GM23248 (cell line): ENCODE data around the gene PAM. TPM values are rescaled to one million over a fixed set of nuclear protein-coding genes. Genes with fewer than 3 reads are reported as not detected.

Experiments used
- DNase-seq: peaks from one replicate; pipeline ENCODE4 v3.0.0-alpha.2; 2015
- H2AFZ ChIP-seq: fragments of 200-600 bp; sonication (generic); 2 replicates; pipeline ENCODE4 v1.6.1; 2016; ENCODE audit warnings: antibody characterized with exemption
- H3F3A ChIP-seq: fragments of 200-600 bp; sonication (generic); 2 replicates; pipeline ENCODE4 v1.6.1; 2016; ENCODE audit warnings: mild to moderate bottlenecking, antibody characterized with exemption, mixed run types; ENCODE audit not compliant: insufficient read depth
- H3K27ac ChIP-seq: fragments of 200-600 bp; sonication (generic); 2 replicates; pipeline ENCODE4 v1.5.1; 2016; ENCODE audit warnings: mild to moderate bottlenecking
- H3K27me3 ChIP-seq: fragments of 200-600 bp; sonication (generic); replicated peaks from 2 replicates; pipeline ENCODE4 v1.6.1; 2016; ENCODE audit warnings: mild to moderate bottlenecking; ENCODE audit not compliant: insufficient read depth
- H3K36me3 ChIP-seq: fragments of 200-600 bp; sonication (generic); 2 replicates; pipeline ENCODE4 v1.6.1; 2016; ENCODE audit warnings: low read depth, mild to moderate bottlenecking
- H3K4me1 ChIP-seq: fragments of 200-600 bp; sonication (generic); 2 replicates; pipeline ENCODE4 v1.6.1; 2016; ENCODE audit warnings: mild to moderate bottlenecking; ENCODE audit not compliant: insufficient read depth
- H3K4me2 ChIP-seq: fragments of 200-600 bp; sonication (generic); one replicate; pipeline ENCODE4 v1.6.1; 2016; ENCODE audit warnings: mild to moderate bottlenecking; ENCODE audit not compliant: unreplicated experiment
- H3K4me3 ChIP-seq: fragments of 200-600 bp; sonication (generic); 2 replicates; pipeline ENCODE4 v1.5.1; 2016; ENCODE audit warnings: mild to moderate bottlenecking
- H3K79me2 ChIP-seq: fragments of 200-600 bp; sonication (generic); 2 replicates; pipeline ENCODE4 v1.6.1; 2016; ENCODE audit warnings: mild to moderate bottlenecking; ENCODE audit not compliant: insufficient read depth
- H3K9ac ChIP-seq: fragments of 200-600 bp; sonication (generic); 2 replicates; pipeline ENCODE4 v1.6.1; 2016; ENCODE audit warnings: mild to moderate bottlenecking
- H3K9me2 ChIP-seq: fragments of 200-600 bp; sonication (generic); 2 replicates; pipeline ENCODE4 v1.6.1; 2016; ENCODE audit warnings: mixed run types, mild to moderate bottlenecking, moderate library complexity; ENCODE audit not compliant: insufficient read depth
- H3K9me3 ChIP-seq: fragments of 200-600 bp; sonication (generic); one replicate; pipeline ENCODE4 v1.6.1; 2017; ENCODE audit warnings: low read depth
- H4K20me1 ChIP-seq: fragments of 200-600 bp; sonication (generic); 2 replicates; pipeline ENCODE4 v1.6.0; 2016; ENCODE audit not compliant: insufficient read depth
- EZH2 ChIP-seq: fragments of 200-600 bp; sonication (generic); IDR thresholded peaks from 2 replicates; pipeline ENCODE4 v1.6.1; 2018; ENCODE audit warnings: antibody characterized with exemption, mild to moderate bottlenecking; ENCODE audit not compliant: insufficient read depth, poor library complexity, severe bottlenecking
- EZH2phosphoT487 ChIP-seq: fragments of 200-600 bp; sonication (generic); IDR thresholded peaks from 2 replicates; pipeline ENCODE4 v1.6.1; 2018; ENCODE audit warnings: antibody characterized with exemption, moderate library complexity, mild to moderate bottlenecking, low read depth; ENCODE audit not compliant: insufficient read depth
- WGBS, 2 experiments: methylation state at CpG; one replicate each; pipeline ENCODE4 v1.1.6; 2015 to 2017; ENCODE audit warnings: low lambda C conversion rate in 2 of 2, low coverage in 1 of 2; ENCODE audit errors: missing lambda C conversion rate in 2 of 2; 5-methylcytosine and 5-hydroxymethylcytosine counted together
- in situ Hi-C: fragments of 300-500 bp; cut with MboI; formaldehyde crosslinking; loops from 2 replicates; pipeline ENCODE4 v1.15.0; 2020
- polyA plus RNA-seq: library from polyadenylated mRNA; unstranded; fragments of >200 nt; fragmentation: Nextera tagmentation; extraction: Ambion mirVana; gene quantifications from 2 replicates; pipeline ENCODE4 v1.2.1, GENCODE V29; 2016
- total RNA-seq: library from RNA; depleted of rRNA; stranded (reverse); fragments of >200 nt; shearing (Covaris generic); gene quantifications from 2 replicates; pipeline ENCODE4 v1.2.3, GENCODE V29; 2014

PAM gene
- total and polyA plus RNA-seq, 2 experiments from 2014 or later: 429 to 499 TPM

- Histone ChIP-seq H2AFZ (no peak overlapping the region), H3K4me1 (peaks cover 23% of the 10 kb centered on the region), H4K20me1 (peaks cover 13% of the 10 kb centered on the region; the same call in 1 of the 2 replicates), H3F3A (peaks cover 8% of the 10 kb centered on the region; the same call in 1 of the 2 replicates), H3K9me2 (no peaks in the 10 kb centered on the region), H3K27me3 (no peaks in the 10 kb centered on the region), H3K9me3 (no peaks in the 10 kb centered on the region), H3K27ac (no peak overlapping the region), H3K9ac (no peak overlapping the region), H3K4me3 (no peak overlapping the region), H3K4me2 (no peak overlapping the region), H3K79me2 (peaks cover 66% of the 10 kb centered on the region), H3K36me3 (no peaks in the 10 kb centered on the region)
- WGBS, 2 experiments: 95 to 100% methylated on average over 4 of the region's 4 CpGs
- no peak for DNase-seq
- TF ChIP-seq EZH2phosphoT487 (no peak), EZH2 (no peak)
- in situ Hi-C loops: no loop called here
These were observed 60.0 kb downstream of the PAM start for GRCh38 chr5:102815084-102815483.

DNA sequence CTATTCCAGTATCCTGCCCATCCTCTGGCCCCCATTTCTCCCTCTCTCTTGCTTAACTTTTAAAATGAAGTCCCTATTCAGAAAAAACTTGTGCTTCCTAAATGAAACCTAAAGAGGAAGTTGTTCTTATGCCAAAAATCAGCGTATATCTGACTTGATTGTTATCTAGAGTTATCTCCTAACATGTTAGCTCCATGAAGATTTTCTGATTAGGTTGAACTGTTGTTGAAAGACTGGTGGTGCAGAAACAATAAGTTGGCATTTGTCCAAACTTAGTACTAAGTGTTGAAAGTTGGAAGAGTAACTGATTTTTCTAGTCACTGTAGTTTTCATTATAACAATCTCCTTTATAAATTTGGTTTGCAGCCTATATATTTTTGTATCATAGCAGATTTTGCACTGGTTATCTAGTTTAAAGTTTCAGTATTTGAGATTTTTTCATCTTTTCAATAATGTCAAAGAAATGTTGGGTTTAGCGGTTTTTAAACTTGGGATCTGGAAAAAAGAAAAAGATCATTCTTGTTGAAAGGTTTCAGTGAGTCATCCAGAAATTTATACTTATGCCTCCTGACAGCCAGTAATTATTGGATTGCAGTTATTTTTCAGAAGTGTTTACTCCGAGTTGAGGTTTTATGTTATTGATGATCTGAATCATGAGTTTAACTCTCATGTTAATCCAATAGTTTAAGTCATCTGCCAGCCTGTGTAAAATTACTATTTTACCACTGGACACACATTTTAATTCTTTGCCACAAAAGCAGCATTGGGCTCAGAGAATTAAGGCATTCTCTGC lies 60.6 kb downstream of the PAM start:
- 15 to 25% methylated on average over 3 of the region's 3 CpGs for whole genome bisulfite sequencing, 2 experiments
- TF ChIP-seq EZH2: no peak
- TF ChIP-seq EZH2phosphoT487: no peak
- Histone ChIP-seq H3K27me3 (no peaks in the 10 kb centered on the region), H3F3A (peaks cover 6% of the 10 kb centered on the region; the same call in 1 of the 2 replicates), H3K36me3 (no peaks in the 10 kb centered on the region), H3K4me2 (peak overlapping the region; percentile 19), H3K9me2 (no peaks in the 10 kb centered on the region), H3K79me2 (peaks cover 66% of the 10 kb centered on the region), H4K20me1 (peaks cover 13% of the 10 kb centered on the region; the same call in 1 of the 2 replicates), H3K4me3 (no peak overlapping the region), H3K27ac (no peak overlapping the region), H2AFZ (no peak overlapping the region), H3K4me1 (peaks cover 22% of the 10 kb centered on the region), H3K9ac (no peak overlapping the region), H3K9me3 (no peaks in the 10 kb centered on the region)
- in situ Hi-C loops: no loop called here
- DNase-seq: peak; percentile 29

GRCh38 chr5:102818345-102818744 lies 63.2 kb downstream of the PAM start:
- in situ Hi-C loops: no loop called here
- H3K4me1 ChIP-seq: peaks cover 25% of the 10 kb centered on the region
- 90 to 96% methylated on average over 1 of the region's 1 CpG for WGBS, 2 experiments
- peaks cover 13% of the 10 kb centered on the region; the same call in 1 of the 2 replicates for H4K20me1 ChIP-seq
- H3K27ac ChIP-seq: no peak overlapping the region
- TF ChIP-seq EZH2 (no peak), EZH2phosphoT487 (no peak)
- H3K79me2 ChIP-seq: peaks cover 65% of the 10 kb centered on the region
- H3K4me2 ChIP-seq: no peak overlapping the region
- 0 out of 2 replicates have a peak, but pooled peaks cover 6% of the 10 kb centered on the region for H3F3A ChIP-seq
- H2AFZ ChIP-seq: no peak overlapping the region
- H3K4me3 ChIP-seq: no peak overlapping the region
- no peaks in the 10 kb centered on the region for H3K36me3 ChIP-seq
- H3K9me3 ChIP-seq: no peaks in the 10 kb centered on the region
- H3K9ac ChIP-seq: no peak overlapping the region
- H3K27me3 ChIP-seq: no peaks in the 10 kb centered on the region
- no peaks in the 10 kb centered on the region for H3K9me2 ChIP-seq
- DNase-seq: no peak

DNA sequence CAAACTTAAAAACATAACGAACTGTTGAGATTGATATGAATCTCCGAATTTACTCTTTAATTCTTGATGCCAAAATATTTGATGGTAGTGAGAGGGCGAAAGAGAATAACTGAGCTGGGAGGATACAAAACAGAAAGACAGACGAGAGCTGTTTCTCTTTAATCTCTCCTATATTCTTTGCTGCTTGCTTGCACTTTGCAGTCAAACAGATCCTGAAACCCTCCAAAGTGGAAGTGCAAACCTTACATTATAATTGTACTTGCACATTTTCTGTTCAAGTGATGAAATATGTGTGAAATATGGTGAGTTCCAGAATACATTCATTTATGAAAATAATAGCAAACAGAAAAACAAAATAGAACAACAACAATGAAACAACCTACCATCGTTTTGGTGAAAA lies 63.8 kb downstream of the PAM start:
- no peaks in the 10 kb centered on the region for H3K9me2 ChIP-seq
- no peak overlapping the region for H2AFZ ChIP-seq
- H3K4me1 ChIP-seq: peaks cover 31% of the 10 kb centered on the region
- no peak overlapping the region for H3K4me2 ChIP-seq
- H3K27ac ChIP-seq: no peak overlapping the region
- H3K4me3 ChIP-seq: no peak overlapping the region
- no peaks in the 10 kb centered on the region for H3K9me3 ChIP-seq
- H4K20me1 ChIP-seq: peaks cover 13% of the 10 kb centered on the region; the same call in 1 of the 2 replicates
- peaks cover 11% of the 10 kb centered on the region; the same call in 1 of the 2 replicates for H3F3A ChIP-seq
- in situ Hi-C loops: no loop called here
- H3K36me3 ChIP-seq: no peaks in the 10 kb centered on the region
- 55 to 65% methylated on average over 5 of the region's 5 CpGs for WGBS, 2 experiments
- no peak for DNase-seq
- H3K9ac ChIP-seq: no peak overlapping the region
- TF ChIP-seq EZH2phosphoT487 (no peak), EZH2 (no peak)
- H3K27me3 ChIP-seq: no peaks in the 10 kb centered on the region
- peaks cover 62% of the 10 kb centered on the region for H3K79me2 ChIP-seq
